Mononuclear cell (primary cell): ENCODE measurements around the gene MTCL1. TPM values are rescaled to one million over a fixed set of nuclear protein-coding genes. Genes with fewer than 3 reads are reported as not detected.

Experiments used
- H3K27me3 ChIP-seq: 2 replicates; pipeline ENCODE4 v1.6.0; 2011; ENCODE audit warnings: low read length, control low read depth; ENCODE audit not compliant: insufficient read depth
- H3K4me1 ChIP-seq: 2 replicates; pipeline ENCODE4 v1.5.1; 2011; ENCODE audit warnings: mild to moderate bottlenecking, low read length, control low read depth; ENCODE audit not compliant: insufficient read depth
- H3K4me3 ChIP-seq: 2 replicates; pipeline ENCODE4 v1.5.1; 2011; ENCODE audit warnings: mild to moderate bottlenecking, low read length, moderate library complexity
- H3K9me3 ChIP-seq: 2 replicates; pipeline ENCODE4 v1.5.1; 2011; ENCODE audit warnings: low read depth, mild to moderate bottlenecking, control low read depth, low read length
- total RNA-seq: library from RNA; depleted of rRNA; stranded (reverse); fragments of >200 nt; gene quantifications from one replicate; pipeline ENCODE4 v1.2.3, GENCODE V29; 2012

MTCL1 gene
- total RNA-seq: 0.63 TPM

- no peaks in the 10 kb centered on the region for H3K9me3 ChIP-seq
- peaks cover 24% of the 10 kb centered on the region for H3K4me1 ChIP-seq
- H3K27me3 ChIP-seq: peaks cover 62% of the 10 kb centered on the region
- peak within 1 kb of the TSS; percentile 47 for H3K4me3 ChIP-seq
Observed at GRCh38 chr18:8705238-8705960, at the start of gene MTCL1. Gene MTCL1, plus strand, starts transcription at chr18:8705556. Its CDS starts 105 bp downstream, at chr18:8705661.

- Histone ChIP-seq H3K9me3 (no peaks in the 10 kb centered on the region), H3K4me3 (no peak overlapping the region), H3K27me3 (peaks cover 4% of the 10 kb centered on the region), H3K4me1 (no peaks in the 10 kb centered on the region)
Observed at GRCh38 chr18:8656232-8656631, 49.1 kb upstream of the MTCL1 start.

- Histone ChIP-seq H3K4me3 (no peak overlapping the region), H3K4me1 (peaks cover 6% of the 10 kb centered on the region), H3K9me3 (no peaks in the 10 kb centered on the region), H3K27me3 (peaks cover 10% of the 10 kb centered on the region)
Observed at GRCh38 chr18:8657050-8657820, 48.1 kb upstream of the MTCL1 start.

GRCh38 chr18:8657873-8658470 lies 47.4 kb upstream of the MTCL1 start:
- H3K4me1 ChIP-seq: peaks cover 6% of the 10 kb centered on the region
- H3K9me3 ChIP-seq: no peaks in the 10 kb centered on the region
- H3K4me3 ChIP-seq: no peak overlapping the region
- H3K27me3 ChIP-seq: peaks cover 10% of the 10 kb centered on the region

GRCh38 chr18:8658858-8659485 lies 46.4 kb upstream of the MTCL1 start:
- no peak overlapping the region for H3K4me3 ChIP-seq
- no peaks in the 10 kb centered on the region for H3K9me3 ChIP-seq
- H3K4me1 ChIP-seq: peaks cover 6% of the 10 kb centered on the region
- H3K27me3 ChIP-seq: peaks cover 7% of the 10 kb centered on the region

- Histone ChIP-seq H3K27me3 (peaks cover 7% of the 10 kb centered on the region), H3K4me1 (peaks cover 6% of the 10 kb centered on the region), H3K9me3 (no peaks in the 10 kb centered on the region), H3K4me3 (no peak overlapping the region)
Observed at GRCh38 chr18:8659609-8660242, 45.6 kb upstream of the MTCL1 start.

- no peaks in the 10 kb centered on the region for H3K9me3 ChIP-seq
- H3K27me3 ChIP-seq: peaks cover 7% of the 10 kb centered on the region
- peaks cover 6% of the 10 kb centered on the region for H3K4me1 ChIP-seq
- no peak overlapping the region for H3K4me3 ChIP-seq
Observed at GRCh38 chr18:8660316-8660715, 45.0 kb upstream of the MTCL1 start.

GRCh38 chr18:8661754-8662559 lies 43.4 kb upstream of the MTCL1 start:
- H3K9me3 ChIP-seq: no peaks in the 10 kb centered on the region
- H3K4me1 ChIP-seq: peaks cover 6% of the 10 kb centered on the region
- peaks cover 7% of the 10 kb centered on the region for H3K27me3 ChIP-seq
- no peak overlapping the region for H3K4me3 ChIP-seq

GRCh38 chr18:8662560-8663255 lies 42.6 kb upstream of the MTCL1 start:
- peaks cover 6% of the 10 kb centered on the region for H3K4me1 ChIP-seq
- H3K4me3 ChIP-seq: no peak overlapping the region
- no peaks in the 10 kb centered on the region for H3K9me3 ChIP-seq
- peaks cover 7% of the 10 kb centered on the region for H3K27me3 ChIP-seq

- H3K9me3 ChIP-seq: no peaks in the 10 kb centered on the region
- H3K4me1 ChIP-seq: no peaks in the 10 kb centered on the region
Observed at GRCh38 chr18:8667846-8668245, 37.5 kb upstream of the MTCL1 start.

GRCh38 chr18:8668381-8668780 lies 37.0 kb upstream of the MTCL1 start:
- H3K4me3 ChIP-seq: no peak overlapping the region
- no peaks in the 10 kb centered on the region for H3K9me3 ChIP-seq
- no peaks in the 10 kb centered on the region for H3K4me1 ChIP-seq
- no peaks in the 10 kb centered on the region for H3K27me3 ChIP-seq

More at GRCh38 chr18:8667846-8668245, 37.5 kb upstream of the MTCL1 start:
- no peaks in the 10 kb centered on the region for H3K27me3 ChIP-seq
- no peak overlapping the region for H3K4me3 ChIP-seq

- no peaks in the 10 kb centered on the region for H3K27me3 ChIP-seq
- H3K9me3 ChIP-seq: no peaks in the 10 kb centered on the region
- no peaks in the 10 kb centered on the region for H3K4me1 ChIP-seq
- no peak overlapping the region for H3K4me3 ChIP-seq
Observed at GRCh38 chr18:8669571-8669970, 35.8 kb upstream of the MTCL1 start.

- Histone ChIP-seq H3K4me3 (no peak overlapping the region), H3K9me3 (no peaks in the 10 kb centered on the region), H3K4me1 (no peaks in the 10 kb centered on the region), H3K27me3 (no peaks in the 10 kb centered on the region)
Observed at GRCh38 chr18:8673256-8674209, 31.8 kb upstream of the MTCL1 start.
